ENCODE results near the gene TMED7.

Gene TMED7

DNA sequence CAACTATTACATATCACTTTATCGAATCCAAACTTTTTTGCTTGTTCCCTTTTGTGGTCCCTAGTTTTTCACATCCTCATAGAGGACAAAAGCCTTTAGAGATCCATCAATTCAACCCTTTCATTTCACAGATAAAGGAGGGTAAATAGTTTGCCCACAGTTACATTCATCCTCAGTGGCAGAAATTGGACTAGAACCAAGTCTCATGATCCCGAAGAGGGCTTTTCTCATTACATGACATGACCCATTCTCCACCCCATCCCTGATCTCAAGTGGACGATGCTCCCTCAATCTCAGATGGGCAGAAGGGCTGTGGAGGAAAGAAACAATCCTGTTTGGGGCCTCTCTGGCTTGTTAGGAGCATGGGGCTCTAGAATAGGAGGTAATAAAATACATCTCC, 46.6 kb downstream of the TMED7 start:
- DNase-seq = no peak

DNA sequence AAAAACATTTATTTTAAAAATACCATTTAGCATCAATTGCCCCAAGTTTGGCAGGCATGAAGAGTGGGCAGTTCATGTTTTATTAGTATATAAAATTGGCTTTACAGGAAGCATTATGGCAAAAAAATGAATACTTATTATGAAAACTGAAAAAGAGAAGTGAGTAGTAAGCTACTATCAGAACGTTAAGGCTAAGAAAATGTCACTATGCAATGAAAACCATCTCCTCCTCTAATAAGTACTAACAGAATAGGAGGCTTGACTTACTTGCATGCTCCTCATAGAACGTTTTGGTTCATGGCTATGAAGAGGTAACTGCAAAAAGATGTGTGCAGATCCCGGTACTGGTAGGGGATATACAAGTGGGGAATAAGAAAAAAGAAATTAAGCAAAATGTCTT, 47.2 kb downstream of the TMED7 start:
- DNase-seq = no peak

DNA sequence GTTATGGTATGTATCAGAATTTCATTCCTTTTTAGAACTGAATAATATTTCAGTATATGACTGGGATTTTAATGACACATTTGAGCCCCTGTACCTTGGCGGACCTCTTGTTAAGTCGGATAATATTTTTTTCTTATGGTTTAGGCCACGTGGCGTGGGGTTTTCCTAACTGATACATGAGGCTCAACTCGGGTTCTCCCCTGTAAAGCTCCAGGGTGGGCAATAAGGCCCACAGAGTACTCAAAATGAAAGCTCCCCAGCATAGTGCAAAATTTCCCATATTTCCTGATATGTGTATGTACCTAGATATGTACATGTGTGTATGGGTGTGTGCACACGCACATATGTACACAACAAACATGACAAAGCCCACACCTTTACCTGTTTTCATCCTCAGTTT, 48.1 kb downstream of the TMED7 start:
- no peak for DNase-seq

GRCh38 chr5:115577329-115577728, 48.5 kb downstream of the TMED7 start:
- DNase-seq = no peak

DNA sequence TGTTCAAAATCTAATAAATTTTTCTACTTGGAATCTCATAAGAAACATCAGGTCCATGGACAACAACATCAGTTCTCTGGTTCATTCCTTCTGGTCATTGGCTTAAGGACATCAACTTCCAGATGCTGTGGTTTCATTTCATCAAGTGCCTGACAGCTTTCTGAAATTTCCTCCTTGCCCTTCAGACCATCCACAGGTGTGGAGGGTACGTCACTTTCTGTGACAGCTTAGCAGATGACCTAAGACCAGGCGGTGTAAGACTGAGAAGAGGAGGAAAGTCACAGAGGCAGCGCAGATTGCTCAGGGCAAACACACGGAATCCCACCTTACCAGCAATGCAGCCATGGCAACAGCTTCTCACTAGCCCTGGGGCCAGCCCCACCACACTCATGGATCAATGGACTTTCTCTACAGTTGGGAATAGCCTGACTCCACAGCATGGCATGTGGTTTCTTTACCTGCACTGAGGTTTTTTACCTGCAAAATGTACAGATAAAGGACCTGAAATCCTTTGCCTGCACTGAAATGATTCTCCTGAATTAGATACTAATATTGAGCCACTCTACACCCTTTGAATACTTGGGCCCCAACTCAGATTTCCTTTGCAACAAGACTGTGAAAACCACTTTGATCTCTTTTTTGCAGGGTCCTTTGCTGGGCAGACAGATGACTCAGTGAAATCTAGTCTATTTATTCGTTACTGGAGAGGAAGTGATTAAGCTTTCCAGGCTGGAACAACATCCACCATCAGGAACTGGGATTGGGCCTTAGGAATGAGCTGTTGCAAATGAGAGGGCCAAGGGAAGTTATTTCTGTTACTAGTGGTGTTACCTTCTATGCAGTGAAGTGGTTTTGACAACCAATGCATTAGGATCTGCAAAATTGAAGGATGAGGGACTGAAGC, 50.4 kb downstream of the TMED7 start:
- DNase-seq = no peak

DNA sequence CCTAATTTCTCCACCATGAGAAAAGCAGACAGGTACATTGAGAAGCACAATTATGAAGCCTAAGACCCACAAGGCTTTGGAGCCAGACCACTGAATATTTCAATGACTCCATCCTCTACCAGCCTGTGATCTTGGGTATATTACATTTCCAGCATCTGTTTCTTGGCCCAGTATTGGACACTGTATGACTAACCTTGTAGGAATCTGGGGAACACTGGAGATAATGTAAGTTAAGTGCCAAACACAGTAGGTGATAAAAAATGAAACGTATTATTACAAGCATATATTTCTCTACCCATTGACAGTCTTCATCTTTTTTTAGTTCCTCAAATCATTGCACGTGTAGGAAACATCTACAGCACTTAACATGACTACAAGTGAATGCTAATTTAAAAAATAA, 52.7 kb downstream of the TMED7 start:
- no peak for DNase-seq

DNA sequence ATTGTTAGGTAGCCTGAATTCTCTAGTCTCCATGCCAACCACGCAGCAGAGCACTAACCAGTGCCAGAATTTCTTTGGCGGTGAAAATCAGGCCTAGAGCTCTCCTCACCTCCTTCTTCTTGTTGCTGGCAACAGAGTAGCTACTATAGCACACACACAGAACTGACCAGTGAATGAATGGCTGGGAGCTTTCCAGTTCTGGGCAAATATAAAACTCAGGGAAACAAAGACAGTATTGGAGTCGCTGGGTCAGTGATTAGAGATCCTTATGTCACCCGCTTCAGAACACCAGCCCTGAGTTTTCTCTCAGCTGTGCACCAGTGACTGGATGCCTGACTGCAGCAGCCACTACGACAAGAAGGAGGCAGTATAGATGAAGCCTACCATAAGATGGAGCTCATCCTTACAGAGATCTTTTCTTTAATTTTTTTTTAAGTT, 54.4 kb downstream of the TMED7 start:
- no peak for DNase-seq

DNA sequence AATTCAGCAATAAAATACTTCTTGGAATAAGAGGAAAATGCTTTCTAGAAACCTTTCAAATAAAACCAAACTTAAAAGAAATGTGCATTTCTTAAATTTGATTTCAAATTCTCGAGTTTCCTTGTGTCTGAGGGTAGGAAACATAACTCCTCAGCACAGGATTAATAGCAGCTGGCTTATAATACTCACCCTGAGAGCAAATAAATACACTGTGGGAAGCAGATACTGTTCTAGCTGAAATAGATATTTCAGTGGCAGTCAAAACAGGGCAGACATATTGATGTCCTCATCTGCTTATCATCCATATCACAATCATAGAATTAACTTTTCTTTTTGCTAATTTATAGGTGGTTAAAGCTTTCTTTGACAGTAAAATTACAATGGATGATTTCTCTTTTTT, 57.2 kb downstream of the TMED7 start:
- DNase-seq = no peak

- DNase-seq = no peak
Observed at GRCh38 chr5:115565233-115565632, 60.6 kb downstream of the TMED7 start.

Data from activated CD4-positive, alpha-beta T cell treated with anti-CD3 and anti-CD28 coated beads, Interleukin-2, amount 50 U/mL, for 48 hours (primary cell).